B cell (primary cell): ENCODE data around the gene SLC37A1.

Source experiments
- EZH2 ChIP-seq: IDR thresholded peaks from 2 replicates; pipeline ENCODE4 v1.6.1; 2012; ENCODE audit warnings: borderline replicate concordance, low read depth, mild to moderate bottlenecking, moderate library complexity, low read length; ENCODE audit not compliant: insufficient read depth, poor library complexity, severe bottlenecking
- TF ChIP-seq, protein P1 (sequence below): fragments of 200-600 bp; IDR thresholded peaks from one replicate; pipeline ENCODE4 v1.8.0; 2022; ENCODE audit warnings: antibody characterized with exemption, mild to moderate bottlenecking

GRCh38 chr21:42580793-42581321 lies 67.2 kb downstream of the SLC37A1 start:
- TF ChIP-seq, protein P1, sequence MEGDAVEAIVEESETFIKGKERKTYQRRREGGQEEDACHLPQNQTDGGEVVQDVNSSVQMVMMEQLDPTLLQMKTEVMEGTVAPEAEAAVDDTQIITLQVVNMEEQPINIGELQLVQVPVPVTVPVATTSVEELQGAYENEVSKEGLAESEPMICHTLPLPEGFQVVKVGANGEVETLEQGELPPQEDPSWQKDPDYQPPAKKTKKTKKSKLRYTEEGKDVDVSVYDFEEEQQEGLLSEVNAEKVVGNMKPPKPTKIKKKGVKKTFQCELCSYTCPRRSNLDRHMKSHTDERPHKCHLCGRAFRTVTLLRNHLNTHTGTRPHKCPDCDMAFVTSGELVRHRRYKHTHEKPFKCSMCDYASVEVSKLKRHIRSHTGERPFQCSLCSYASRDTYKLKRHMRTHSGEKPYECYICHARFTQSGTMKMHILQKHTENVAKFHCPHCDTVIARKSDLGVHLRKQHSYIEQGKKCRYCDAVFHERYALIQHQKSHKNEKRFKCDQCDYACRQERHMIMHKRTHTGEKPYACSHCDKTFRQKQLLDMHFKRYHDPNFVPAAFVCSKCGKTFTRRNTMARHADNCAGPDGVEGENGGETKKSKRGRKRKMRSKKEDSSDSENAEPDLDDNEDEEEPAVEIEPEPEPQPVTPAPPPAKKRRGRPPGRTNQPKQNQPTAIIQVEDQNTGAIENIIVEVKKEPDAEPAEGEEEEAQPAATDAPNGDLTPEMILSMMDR: no peak
- no peak for TF ChIP-seq EZH2
